Neural cell (in vitro differentiated cells): ENCODE data around the gene C10orf95.

ENCODE experiments used
- EP300 ChIP-seq: fragments of 450-650 bp; conservative IDR thresholded peaks from 2 replicates; pipeline ENCODE4 v1.6.1; 2014; ENCODE audit warnings: antibody characterized with exemption, mild to moderate bottlenecking, moderate library complexity; ENCODE audit not compliant: poor library complexity, severe bottlenecking
- MXI1 ChIP-seq: fragments of 450-650 bp; conservative IDR thresholded peaks from 2 replicates; pipeline ENCODE4 v1.6.1; 2014; ENCODE audit warnings: antibody characterized with exemption, mild to moderate bottlenecking; ENCODE audit not compliant: poor library complexity, severe bottlenecking
- POLR2AphosphoS5 ChIP-seq: IDR thresholded peaks from 2 replicates; pipeline ENCODE4 v1.6.1; 2012
- TF ChIP-seq, protein P1 (sequence below): fragments of 450-650 bp; IDR thresholded peaks from 2 replicates; pipeline ENCODE4 v1.5.1; 2014; ENCODE audit warnings: antibody characterized with exemption, mild to moderate bottlenecking, moderate library complexity; ENCODE audit not compliant: poor library complexity, severe bottlenecking

DNA sequence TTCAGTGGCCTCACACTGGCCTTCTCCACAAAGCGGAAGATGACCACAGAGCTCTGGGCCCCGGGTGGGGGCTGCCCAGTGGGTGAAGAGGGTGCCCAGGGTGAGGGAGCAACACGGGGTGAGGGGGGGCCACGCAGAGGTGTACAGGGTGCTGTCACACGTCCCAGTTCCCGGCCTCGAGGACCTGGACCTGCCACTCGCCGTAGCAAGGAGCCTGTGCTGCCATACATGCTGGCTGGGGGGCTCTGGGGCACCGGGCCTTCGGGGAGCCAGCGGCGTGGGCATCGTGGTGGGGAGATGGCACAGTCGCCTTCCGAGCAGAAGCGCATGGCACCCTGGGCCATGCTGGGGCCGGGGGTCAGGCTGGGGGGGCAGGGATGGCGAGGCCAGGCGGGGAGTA is 34.6 kb downstream of the C10orf95 start:
- TF ChIP-seq MXI1 (no peak), EP300 (no peak), POLR2AphosphoS5 (no peak)
- TF ChIP-seq, protein P1, sequence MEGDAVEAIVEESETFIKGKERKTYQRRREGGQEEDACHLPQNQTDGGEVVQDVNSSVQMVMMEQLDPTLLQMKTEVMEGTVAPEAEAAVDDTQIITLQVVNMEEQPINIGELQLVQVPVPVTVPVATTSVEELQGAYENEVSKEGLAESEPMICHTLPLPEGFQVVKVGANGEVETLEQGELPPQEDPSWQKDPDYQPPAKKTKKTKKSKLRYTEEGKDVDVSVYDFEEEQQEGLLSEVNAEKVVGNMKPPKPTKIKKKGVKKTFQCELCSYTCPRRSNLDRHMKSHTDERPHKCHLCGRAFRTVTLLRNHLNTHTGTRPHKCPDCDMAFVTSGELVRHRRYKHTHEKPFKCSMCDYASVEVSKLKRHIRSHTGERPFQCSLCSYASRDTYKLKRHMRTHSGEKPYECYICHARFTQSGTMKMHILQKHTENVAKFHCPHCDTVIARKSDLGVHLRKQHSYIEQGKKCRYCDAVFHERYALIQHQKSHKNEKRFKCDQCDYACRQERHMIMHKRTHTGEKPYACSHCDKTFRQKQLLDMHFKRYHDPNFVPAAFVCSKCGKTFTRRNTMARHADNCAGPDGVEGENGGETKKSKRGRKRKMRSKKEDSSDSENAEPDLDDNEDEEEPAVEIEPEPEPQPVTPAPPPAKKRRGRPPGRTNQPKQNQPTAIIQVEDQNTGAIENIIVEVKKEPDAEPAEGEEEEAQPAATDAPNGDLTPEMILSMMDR: no peak
